ENCODE data around the gene WDR70. TPM values are rescaled to one million over a fixed set of nuclear protein-coding genes. Genes with fewer than 3 reads are reported as not detected.

The WDR70 gene
- total RNA-seq, 1 donor from 2014 or later: 29.0 TPM

DNA sequence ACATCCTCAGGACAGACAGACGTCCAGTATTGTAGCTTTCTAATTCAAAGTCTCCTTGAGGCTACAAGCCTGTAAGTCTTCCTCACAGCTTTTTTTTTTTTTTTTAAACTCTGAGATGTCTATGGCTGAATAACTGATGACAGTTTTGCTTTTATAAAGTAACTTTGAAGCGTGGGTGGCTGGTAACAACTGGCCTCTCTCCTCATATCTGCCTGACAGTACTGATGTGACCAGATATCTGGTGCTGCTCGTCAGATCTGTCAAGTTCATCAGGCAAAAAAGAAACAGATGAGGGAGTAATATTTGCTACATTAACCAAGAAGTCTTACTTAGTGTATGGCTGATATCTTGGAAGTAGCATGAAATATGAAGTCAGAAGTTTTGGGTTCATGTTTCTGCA is 388.1 kb downstream of the WDR70 start:
- H3K27me3 ChIP-seq (ENCODE audit: low read depth): no peaks in the 10 kb centered on the region
- no peaks in the 10 kb centered on the region for H3K36me3 ChIP-seq
- no peaks in the 10 kb centered on the region for H3K9me3 ChIP-seq
- no peak overlapping the region for H3K27ac ChIP-seq
- ATAC-seq (no peak), DNase-seq (no peak)
- no peaks in the 10 kb centered on the region for H3K4me1 ChIP-seq
- H3K4me3 ChIP-seq: no peak overlapping the region
- intact Hi-C loops (cut with DNase I): no loop called here
- TF ChIP-seq, protein P1, sequence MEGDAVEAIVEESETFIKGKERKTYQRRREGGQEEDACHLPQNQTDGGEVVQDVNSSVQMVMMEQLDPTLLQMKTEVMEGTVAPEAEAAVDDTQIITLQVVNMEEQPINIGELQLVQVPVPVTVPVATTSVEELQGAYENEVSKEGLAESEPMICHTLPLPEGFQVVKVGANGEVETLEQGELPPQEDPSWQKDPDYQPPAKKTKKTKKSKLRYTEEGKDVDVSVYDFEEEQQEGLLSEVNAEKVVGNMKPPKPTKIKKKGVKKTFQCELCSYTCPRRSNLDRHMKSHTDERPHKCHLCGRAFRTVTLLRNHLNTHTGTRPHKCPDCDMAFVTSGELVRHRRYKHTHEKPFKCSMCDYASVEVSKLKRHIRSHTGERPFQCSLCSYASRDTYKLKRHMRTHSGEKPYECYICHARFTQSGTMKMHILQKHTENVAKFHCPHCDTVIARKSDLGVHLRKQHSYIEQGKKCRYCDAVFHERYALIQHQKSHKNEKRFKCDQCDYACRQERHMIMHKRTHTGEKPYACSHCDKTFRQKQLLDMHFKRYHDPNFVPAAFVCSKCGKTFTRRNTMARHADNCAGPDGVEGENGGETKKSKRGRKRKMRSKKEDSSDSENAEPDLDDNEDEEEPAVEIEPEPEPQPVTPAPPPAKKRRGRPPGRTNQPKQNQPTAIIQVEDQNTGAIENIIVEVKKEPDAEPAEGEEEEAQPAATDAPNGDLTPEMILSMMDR (IDR thresholded peaks at IDR 0.05): no peak

DNA sequence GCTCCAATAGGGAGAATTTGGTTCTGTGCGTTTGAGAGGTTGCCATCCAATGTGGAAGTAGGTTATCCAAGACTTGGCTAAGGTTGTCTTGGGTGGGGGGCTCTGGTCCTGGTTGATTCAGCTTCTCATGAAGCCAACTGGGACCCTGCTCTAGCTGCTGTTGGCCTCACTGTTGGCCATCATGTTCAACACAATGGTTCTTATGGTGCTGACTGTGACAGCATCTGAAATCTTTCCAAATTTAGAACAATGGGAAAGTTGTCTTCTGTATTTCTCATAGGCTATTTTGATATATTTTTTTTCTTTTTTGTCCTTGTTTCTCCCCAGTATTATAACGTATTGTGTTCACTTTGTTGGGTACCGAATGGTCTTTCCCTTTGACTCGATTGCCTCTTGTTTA is 388.8 kb downstream of the WDR70 start:
- H3K27me3 ChIP-seq (ENCODE audit: low read depth): no peaks in the 10 kb centered on the region
- no peak for DNase-seq
- H3K9me3 ChIP-seq: no peaks in the 10 kb centered on the region
- H3K4me3 ChIP-seq: no peak overlapping the region
- no peak for ATAC-seq
- intact Hi-C loops (cut with DNase I): no loop called here
- no peaks in the 10 kb centered on the region for H3K36me3 ChIP-seq
- TF ChIP-seq, protein P1 (IDR thresholded peaks at IDR 0.05): no peak
- no peak overlapping the region for H3K27ac ChIP-seq
- no peaks in the 10 kb centered on the region for H3K4me1 ChIP-seq

DNA sequence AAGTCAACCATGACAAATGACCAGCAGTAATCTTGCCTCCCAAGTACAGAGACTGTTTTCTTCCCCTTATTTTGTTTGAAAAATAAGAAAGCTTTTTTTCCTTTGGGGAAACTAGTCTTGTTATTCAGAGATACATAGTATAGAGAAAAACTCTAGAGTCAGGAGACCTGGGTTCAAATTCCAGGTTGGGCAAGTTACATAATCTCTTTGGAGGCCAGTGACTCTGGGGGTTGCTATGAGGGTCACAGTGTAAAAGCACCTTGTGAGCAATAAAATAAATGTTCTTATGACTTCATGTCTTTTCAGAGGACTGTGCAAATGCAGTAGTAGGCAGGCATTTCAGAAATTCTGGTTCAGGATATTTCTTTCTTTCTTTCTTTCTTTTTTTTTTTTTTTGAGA is 389.3 kb downstream of the WDR70 start:
- TF ChIP-seq, protein P1 (IDR thresholded peaks at IDR 0.05): no peak
- Histone ChIP-seq H3K4me1 (no peaks in the 10 kb centered on the region), H3K36me3 (no peaks in the 10 kb centered on the region), H3K4me3 (no peak overlapping the region), H3K9me3 (no peaks in the 10 kb centered on the region), H3K27me3 (ENCODE audit: low read depth) (no peaks in the 10 kb centered on the region), H3K27ac (no peak overlapping the region)
- DNase-seq (no peak), ATAC-seq (no peak)
- intact Hi-C loops (cut with DNase I): no loop called here

DNA sequence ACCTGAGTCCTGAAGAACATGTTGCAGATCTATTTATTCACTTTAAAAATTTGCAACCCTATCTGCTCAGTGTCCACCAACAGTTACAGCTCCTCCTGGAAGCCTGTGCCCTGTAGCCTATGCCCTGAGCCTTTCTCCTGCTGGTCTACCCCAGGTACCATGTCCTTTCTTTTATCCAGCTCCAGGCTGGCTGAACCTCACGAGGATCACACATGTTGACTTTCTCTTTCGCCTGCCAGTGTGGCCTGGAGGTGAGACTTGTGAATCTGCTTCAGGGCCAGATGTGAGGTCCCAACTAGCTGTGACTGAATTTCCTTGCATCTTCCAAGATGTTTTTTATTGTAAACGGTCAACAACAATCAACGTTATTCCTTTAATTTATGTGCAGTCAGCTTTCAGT is 390.0 kb downstream of the WDR70 start:
- Histone ChIP-seq H3K4me1 (no peaks in the 10 kb centered on the region), H3K36me3 (no peaks in the 10 kb centered on the region), H3K27ac (no peak overlapping the region), H3K9me3 (no peaks in the 10 kb centered on the region), H3K4me3 (no peak overlapping the region), H3K27me3 (ENCODE audit: low read depth) (no peaks in the 10 kb centered on the region)
- DNase-seq (no peak), ATAC-seq (no peak)
- TF ChIP-seq, protein P1 (IDR thresholded peaks at IDR 0.05): no peak
- intact Hi-C loops (cut with DNase I): no loop called here

DNA sequence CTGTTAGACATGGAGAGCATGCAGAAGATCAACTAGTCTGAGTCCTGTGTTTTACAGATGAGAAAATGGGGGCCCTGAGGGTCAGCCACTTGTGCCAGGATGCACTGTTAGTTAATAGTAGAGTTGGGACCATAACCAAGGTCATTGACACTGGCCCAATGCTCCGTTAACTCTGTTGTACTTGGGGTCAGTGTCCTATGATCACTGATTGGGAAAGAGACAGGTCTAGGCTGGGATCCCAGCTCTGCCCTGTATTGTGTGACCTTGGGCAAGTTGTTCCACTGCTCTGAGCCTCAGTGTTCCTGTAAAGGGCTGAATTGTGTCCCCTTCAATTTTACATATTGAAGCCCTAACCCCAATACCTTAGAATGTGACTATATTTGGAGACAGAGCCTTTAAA is 390.7 kb downstream of the WDR70 start:
- intact Hi-C loops (cut with DNase I): no loop called here
- ATAC-seq (no peak), DNase-seq (no peak)
- no peaks in the 10 kb centered on the region for H3K36me3 ChIP-seq
- H3K27me3 ChIP-seq (ENCODE audit: low read depth): no peaks in the 10 kb centered on the region
- peaks cover 5% of the 10 kb centered on the region for H3K9me3 ChIP-seq
- H3K4me3 ChIP-seq: no peak overlapping the region
- H3K4me1 ChIP-seq: no peaks in the 10 kb centered on the region
- TF ChIP-seq, protein P1 (IDR thresholded peaks at IDR 0.05): no peak
- H3K27ac ChIP-seq: no peak overlapping the region

DNA sequence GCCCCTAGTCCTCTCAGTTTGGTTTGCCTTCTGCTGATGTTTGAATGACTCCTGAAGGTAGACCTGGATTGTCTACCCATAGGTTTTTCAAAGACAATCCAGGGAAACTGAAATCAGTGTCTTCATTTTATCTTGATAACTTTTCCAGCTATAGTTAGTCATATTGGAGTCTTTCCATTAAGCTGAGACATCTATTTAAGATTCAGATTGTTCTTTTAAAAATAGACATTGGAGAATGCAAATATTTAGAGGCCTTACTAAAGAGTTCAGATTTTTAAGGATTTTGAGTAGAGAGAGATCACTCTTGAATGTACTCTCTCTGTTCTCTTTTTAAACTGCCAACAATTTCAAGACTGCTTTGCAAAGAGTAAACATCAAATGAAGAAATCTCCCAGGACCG is 391.7 kb downstream of the WDR70 start:
- Histone ChIP-seq H3K9me3 (peaks cover 8% of the 10 kb centered on the region), H3K27ac (no peak overlapping the region), H3K4me3 (no peak overlapping the region), H3K36me3 (no peaks in the 10 kb centered on the region), H3K4me1 (no peaks in the 10 kb centered on the region), H3K27me3 (ENCODE audit: low read depth) (no peaks in the 10 kb centered on the region)
- intact Hi-C loops (cut with DNase I): no loop called here
- TF ChIP-seq, protein P1 (IDR thresholded peaks at IDR 0.05): no peak
- ATAC-seq: no peak
- DNase-seq: no peak

Data from lower lobe of right lung (tissue), 2 donors.